GM21825 (cell line): Measurements from ENCODE around the gene ISM1.

ENCODE experiments used
- ATAC-seq: cut with Tn5 transposase; IDR thresholded peaks from one replicate; pipeline ENCODE4 v1.9.1; 2021; ENCODE audit warnings: mild to moderate bottlenecking, moderate library complexity; ENCODE audit not compliant: unreplicated experiment

The ISM1 gene

DNA sequence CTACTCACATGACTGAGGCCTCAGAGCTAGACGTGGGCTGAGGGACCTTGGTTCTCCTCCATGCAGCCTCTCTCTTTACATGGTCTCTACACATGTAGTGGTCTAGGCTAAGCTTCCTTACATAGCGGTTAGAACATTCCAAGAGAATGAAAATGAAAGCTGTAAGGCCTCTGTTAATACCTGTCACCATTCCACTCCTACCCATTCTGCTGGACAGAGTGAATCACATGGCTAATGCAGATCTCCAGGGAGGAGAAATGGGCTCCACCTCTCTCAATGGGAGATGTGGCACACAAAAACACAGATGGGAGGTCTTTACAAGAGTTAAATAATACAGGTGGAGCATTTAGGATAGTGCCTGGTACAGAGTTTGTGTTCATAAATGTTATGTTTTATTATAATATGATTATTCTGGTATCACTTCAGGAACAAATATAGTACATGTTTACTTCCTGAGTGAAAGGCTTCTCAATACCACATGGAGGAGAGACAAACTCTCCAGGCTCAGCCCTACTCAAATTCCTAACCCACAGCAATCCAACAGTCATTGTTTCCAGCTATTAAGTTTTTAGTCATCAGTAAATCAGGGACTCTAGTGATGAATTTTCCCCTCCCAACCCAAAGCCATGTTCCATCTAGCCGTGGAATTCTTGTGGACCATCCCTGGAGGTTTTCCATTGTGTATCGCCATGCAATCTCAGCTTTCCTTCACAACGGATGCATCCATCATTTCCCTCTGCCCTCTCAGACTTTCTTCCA, 57.9 kb downstream of the ISM1 start:
- no peak for ATAC-seq

DNA sequence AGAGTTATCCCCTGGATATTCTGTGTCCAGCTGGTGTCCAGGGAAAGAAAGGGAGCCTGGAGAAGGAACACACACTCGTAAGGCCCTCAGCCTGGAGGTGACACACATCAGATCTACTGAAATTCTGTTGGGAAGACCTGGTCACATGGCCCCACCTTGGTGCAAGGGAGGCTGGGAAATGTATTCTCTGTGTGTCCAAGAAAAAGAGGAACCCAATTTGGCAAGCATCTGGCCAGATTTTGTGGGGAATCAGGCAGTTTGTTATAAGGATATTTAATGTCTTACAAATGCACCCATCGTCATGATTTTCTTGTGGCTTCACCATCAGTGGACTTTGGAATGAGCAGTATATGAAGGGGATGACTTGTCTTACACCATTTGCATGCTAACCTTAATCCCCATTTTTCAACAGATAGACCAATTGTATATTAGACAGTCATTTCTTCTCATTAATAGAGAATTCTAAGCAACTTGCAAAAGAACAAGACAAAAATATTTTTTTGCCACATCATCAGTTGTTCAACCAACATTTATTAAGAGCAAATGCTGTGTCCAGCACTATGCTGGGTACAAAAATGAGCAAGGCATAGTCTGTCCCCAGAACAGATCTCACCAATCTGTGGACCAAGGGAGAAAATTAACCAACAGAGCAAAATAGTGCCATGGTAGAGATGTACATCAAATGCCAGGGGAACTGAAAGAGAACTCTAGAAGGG, 59.7 kb downstream of the ISM1 start:
- no peak for ATAC-seq

DNA sequence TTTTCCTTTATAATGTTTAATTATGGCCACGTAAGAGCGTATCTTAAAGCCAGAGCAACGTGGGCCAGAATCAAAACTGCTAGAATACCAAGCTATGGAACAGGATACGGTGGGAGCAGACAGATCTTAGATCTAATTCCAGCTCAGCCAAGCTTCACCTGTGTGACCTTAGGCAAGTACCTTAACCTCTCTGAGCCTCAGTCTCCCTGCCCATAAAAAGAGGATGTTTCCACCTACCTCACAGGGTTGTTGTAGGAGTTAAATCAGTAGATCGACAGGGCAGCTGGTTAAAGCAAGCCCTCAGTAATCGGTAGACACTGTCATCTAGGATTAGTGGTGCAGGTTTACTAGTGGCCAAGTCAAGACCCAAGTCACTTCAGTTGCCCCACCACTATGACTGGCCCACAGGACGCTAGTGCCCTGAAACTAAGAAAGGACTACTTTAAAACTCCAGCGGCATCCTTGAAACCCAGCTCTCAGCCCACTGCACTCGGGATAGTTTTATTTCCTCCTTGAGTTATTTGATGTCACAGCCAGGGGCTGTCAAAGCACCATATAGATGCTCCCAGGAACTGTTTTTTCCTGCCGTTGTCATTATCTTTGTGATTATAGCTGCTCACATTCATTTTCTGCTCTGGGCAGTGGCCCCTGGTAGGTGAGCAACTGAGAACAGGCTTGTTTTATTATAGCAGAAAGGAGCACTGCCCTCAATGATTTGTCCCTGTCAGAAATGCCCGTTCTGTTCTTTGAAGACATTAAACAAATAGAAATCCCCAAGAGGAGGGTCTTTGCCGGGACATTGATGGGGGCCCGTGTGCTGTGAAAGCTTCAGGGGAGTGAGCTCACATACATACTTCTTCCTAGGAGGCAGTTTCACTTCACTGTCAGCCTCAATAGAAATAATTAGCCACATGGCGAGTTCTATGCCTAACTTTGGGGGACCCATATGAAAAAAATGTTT, 63.1 kb downstream of the ISM1 start:
- ATAC-seq: no peak

DNA sequence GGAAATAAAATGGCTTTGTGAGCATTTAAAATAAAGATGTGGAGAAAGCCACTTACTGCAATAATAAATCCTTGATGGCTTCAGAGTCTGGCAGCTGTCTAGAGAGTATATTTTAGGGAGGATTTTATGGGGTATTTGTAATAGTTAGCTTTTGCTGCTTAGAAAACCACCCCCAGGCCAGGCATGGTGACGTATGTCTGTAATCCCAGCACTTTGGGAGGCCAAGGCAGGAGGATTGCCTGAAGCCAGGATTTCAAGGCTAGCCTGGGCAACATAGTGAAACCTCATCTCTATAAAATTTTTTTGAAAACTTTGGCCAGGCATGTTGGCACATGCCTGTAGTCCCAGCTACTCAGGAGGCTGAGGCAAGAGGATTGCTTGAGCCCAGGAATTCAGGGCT, 63.8 kb downstream of the ISM1 start:
- ATAC-seq: no peak

DNA sequence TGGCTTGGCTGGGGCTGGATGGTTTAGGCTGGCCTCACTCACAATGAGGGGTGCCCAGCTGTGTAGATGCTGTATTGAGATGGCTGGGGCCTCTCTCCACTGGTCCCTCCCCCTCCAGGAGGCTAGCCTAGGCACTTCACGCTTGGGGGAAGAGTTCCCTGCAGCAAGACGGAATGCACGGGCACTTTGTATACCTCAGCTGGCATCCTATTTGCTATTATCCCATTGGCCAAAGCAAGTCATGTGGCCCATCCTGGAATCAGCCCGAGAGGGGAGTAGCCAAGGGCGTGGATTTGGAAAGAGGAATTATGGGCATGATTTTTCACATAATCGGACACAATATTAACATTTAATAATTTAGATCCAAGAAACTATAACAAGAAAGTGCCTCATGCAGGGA, 64.3 kb downstream of the ISM1 start:
- ATAC-seq: no peak

DNA sequence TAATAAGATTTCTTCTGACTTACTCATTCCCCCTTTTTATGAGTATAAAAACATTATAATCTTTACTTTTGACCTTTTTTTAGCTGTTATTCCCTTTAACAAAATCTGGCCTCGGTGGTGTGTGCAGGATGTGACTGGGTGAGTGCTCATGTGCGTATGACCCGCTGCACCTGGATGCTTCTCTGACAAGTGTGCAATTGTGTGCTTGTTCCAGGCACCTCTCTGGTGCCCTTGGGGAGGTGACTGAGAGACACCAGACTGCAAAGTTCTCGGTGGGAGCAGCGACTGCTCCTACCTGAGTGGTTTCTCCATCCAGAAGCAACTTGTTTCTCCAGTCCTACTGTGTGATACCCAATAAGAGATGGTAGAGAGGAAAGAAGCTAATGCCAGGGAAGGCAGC, 65.0 kb downstream of the ISM1 start:
- no peak for ATAC-seq

DNA sequence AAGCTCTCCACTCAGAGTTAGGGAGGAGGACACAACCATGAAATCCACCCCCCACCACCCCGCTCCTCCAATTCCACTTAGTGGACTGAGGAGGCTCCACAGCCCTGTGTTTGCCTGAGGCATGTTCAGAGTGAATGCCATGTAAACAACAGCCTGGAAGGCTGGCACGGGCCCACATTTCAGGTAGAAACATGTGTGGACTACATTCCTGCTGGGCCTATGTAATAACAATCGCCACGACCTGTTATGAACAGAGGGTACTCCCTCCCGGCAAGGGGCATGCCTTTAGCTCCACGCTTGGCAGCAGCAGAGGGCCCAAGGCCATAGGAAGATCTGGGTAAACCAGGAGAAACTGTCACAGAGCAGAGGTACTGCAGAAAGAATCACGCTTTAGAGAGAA, 65.5 kb downstream of the ISM1 start:
- no peak for ATAC-seq

DNA sequence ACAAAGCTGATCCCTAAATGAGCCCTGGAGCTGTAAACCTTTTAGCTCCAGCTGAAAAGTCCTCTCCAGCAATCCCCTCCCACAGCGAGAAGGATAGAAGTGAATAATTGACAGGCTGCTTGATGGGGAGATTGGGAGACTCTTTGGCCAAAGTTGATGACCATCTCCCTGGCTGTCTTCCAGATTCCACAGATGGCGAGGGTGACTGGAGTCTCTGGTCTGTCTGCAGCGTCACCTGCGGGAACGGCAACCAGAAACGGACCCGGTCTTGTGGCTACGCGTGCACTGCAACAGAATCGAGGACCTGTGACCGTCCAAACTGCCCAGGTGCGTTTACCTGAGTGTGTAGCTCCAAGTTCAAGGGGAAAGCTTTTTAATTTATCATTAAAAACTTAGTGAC, 67.3 kb downstream of the ISM1 start:
- ATAC-seq: no peak

DNA sequence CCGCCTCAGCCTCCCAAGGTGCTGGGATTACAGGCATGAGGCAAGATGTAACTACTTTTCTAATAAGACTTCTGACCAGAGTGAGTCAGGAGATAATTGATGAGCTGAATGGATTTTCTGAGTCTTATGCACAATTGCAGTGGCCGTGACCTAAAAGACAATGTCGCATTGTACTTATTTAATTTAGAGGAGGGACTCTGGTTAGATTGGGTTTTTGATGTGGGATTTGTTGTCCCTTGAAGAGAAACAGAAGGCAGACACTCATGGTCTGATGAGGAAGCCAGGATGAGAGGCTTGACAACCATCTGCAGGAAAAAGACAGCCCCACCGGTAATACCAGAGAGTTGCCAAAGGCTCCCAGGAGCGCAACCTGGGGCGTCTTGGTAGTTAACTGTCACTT, 68.0 kb downstream of the ISM1 start:
- no peak for ATAC-seq

DNA sequence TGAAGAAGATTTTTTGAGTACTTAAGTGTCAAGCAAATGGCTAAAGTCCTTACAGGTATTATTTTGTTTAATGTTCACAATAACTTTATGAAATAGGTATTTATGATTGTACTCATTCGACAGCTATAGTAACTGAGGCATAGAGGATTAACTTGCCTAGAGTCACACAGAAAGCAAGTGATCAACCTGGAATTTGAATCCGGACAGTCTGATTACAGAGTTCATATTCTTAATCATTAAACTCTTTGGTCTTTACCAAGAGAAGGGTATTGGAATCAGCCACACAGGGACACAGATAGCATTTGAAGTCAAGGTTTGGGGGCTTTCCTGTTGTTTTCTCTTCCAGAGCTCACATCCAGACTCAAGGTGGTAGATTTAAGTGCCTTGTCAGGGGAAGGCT, 69.7 kb downstream of the ISM1 start:
- ATAC-seq: no peak

DNA sequence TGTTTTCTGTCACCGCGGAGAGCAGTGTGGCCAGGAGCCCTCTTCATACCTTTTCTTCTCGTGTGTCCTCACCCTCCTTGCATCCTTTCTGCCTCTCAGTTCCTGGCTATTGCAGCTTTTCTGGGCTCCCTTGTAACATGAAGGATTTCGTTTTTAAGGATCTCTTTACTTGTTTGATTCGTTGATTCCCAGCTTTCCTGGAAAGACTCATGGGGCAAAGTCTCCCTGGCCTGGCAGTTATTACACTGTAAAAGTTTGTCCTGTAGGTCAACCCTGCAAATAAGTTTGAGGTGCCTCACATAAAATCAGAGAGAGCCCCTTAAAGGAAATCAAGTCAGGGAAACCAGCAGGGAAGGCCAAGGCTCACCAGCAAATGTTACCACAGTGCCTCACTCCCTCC, 70.1 kb downstream of the ISM1 start:
- no peak for ATAC-seq

DNA sequence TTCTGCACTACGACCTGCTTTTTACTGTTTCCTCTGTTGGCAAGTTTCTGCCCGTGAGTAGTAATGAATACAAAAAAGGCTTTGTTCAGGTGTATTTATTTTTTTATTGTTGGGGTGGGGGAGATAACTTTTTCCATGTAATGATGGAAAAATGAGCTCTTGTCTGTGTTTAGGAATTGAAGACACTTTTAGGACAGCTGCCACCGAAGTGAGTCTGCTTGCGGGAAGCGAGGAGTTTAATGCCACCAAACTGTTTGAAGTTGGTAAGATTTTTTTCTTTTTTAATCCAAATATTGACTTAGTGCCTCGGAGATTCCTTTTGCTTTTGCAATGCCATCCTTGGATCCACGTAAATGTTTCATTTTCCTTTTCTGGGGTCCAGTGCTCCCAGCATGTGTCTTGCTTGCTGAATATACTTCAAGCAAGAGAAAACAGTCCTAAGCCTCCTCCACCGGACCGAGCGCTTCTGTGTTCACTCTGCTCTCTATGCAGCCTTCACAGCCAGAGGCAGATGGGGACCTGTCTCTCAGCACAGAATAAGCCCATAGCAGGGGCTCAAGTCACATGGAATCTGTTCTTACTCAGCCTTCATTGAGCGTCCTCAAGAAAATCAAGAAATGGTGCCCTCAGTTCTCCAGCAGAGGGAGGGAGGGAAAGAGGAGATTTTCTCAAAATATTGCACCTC, 71.3 kb downstream of the ISM1 start:
- ATAC-seq: no peak

DNA sequence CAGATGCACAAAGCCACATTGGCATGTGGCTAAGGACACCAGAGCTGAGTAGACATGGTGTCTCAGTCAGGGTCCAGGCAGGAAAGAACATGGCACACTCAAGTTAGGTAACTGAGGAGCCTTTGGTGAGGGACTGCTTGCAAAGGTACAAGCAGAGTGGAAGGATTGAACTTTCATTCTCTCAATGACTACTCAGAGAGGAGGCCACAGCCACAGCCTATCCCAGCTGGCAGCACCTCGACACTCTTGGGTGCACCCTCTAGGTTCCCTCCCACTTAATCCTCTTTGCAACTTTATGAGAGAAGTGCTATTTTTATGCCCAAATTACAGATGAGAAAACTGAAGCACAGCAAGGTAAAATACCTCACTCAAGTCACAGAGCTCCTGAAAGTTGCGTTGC, 73.4 kb downstream of the ISM1 start:
- no peak for ATAC-seq

DNA sequence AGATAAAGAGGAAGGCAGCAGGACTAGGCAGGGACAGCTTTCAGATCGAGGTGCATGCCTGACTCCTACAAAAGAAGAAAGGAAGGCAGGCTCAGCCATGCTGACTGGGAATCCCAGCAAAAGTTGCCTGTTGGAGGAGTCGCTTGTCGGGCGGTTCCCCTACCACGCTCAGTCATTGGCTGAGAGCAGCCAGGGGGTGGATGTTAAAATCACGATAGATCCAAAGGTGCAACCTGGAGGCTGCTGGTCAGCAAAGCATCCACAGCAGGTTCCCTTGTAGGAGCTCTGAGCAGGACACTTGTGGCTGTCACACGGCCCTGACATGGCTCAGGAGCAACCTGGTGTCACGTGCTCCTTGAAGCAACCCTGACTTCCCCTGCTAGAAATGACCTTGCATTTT, 74.6 kb downstream of the ISM1 start:
- ATAC-seq: no peak

DNA sequence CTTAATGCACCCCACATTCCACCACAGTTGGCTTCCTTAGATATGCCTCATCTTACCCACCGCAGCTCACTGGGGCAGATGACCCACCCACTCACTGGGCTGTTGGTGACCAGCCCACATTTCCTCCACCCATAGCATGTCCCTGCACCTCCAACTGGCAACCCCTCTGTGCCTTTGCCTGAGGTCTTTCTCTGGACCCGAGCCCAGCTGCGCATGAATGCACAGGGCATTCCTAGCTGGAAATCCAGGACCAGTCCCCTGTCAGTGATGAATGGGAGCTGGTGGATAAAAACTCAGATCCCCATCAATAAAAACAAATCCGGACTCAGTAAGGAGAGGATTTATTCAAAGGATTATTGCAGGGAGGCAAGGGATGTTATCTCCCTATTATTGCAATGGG, 75.0 kb downstream of the ISM1 start:
- ATAC-seq: no peak

DNA sequence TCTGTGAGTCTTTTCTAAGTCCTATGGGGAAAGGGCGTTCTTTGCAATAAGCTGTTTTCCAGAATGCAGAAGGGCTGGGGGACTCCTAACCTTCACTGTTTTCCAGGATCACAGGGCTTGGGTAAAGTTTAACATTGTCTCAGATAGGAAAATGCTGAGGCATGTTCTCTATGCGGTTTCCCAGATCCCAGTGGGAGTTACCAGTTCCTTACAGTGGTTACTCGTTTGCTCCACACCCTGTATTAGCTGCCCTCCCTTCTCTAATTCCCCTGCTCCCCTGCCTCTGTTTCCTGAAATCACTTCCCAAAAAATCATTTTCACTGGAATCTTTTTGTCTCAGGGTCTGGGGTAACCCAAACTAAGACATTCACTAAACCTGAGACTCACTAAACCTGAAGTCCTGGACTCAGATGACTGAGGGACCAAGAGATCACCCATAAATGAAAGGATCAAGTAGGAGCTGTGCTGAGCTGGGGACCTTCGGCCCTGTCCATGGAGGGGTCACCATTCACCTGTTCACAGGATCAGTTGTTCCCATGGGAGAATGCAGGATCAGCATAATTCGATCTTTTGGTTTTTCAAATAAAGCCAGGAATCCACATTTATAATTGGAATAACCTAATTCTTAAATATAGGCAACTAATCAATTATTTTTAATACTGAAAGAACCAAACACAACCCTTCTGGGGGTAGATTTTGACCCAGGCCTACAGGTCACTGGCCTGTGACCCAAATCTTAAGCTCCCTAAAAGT, 76.2 kb downstream of the ISM1 start:
- no peak for ATAC-seq

DNA sequence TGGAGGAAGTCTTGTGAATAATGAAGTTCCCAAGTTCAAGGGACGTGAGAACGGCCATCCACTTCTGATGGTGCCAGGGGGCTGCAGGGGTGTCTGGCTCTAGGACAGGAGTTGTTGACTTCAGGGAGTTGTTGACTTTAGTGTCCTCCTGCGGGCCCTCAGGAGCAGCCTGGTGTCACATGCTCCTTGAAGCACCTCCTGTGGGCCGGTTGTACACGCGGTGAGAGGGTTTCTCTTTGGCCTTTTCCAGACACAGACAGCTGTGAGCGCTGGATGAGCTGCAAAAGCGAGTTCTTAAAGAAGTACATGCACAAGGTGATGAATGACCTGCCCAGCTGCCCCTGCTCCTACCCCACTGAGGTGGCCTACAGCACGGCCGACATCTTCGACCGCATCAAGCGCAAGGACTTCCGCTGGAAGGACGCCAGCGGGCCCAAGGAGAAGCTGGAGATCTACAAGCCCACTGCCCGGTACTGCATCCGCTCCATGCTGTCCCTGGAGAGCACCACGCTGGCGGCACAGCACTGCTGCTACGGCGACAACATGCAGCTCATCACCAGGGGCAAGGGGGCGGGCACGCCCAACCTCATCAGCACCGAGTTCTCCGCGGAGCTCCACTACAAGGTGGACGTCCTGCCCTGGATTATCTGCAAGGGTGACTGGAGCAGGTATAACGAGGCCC, 77.8 kb downstream of the ISM1 start:
- no peak for ATAC-seq

DNA sequence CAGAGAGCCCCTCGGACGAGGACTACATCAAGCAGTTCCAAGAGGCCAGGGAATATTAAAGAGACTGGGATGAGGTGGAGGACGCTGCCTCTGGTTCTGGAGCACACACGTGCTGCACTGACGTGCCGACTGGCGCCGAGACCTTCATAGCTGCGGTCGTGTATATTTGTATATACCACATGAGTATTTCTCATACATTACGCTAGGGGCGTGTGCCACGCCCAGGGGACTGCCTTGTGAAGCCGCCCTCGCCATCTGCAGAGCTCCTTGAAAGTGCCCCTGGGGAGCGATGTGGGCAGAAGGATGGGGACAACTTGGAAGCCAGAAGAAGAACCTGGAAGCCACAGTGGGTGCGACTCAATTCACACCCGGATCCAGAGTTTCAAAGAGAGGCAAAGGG, 78.3 kb downstream of the ISM1 start:
- ATAC-seq: no peak

DNA sequence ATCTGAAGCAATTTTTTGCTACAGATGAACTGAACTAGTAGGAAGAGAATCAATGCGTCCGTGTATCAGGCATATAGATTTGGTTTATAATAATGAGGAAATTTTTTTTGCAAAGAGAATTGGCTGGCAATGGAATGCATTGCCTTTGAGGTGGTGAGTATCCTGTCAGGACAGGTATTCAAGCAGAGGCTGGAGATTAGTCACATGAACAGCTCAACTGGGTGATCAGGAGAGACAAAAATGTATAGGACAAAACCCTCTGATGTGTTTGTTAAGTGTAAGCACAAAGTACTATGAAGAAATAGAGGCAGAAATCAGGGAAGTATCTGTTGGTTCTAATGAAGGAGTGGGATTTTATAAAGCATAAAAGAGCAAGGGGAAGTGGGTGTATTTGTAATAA, 80.5 kb downstream of the ISM1 start:
- ATAC-seq: no peak
